ENCODE data around the gene CDH5. TPM values are rescaled to one million over a fixed set of nuclear protein-coding genes. Genes with fewer than 3 reads are reported as not detected.
"Not testable (repeated sequence)": the region's sequence is repeated elsewhere in the genome, so short reads cannot be mapped to it uniquely, and the experiment has no call there.

Gene CDH5
- total RNA-seq, 1 donor from 2014 or later, result 1,308 TPM

DNA sequence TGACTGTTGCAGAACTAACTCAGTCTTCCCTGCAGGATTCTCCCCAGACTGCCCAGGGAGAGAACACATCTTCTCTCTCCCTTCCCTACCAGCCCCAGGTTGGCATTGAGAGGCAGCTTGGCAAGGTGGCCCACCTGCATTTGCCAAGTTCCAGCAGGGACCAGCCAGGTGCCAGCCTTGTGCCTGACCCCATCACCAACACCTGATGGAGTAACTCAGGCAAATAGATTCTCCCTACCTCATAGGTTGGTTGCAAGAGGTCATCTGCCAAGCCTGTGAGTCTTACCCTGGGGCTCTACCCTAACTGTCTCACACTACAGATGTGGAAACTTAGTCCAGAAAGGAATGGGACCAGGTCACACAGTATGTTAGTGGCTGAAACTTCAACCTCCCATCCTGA is 81.0 kb downstream of the CDH5 start:
- TF ChIP-seq, protein P1, sequence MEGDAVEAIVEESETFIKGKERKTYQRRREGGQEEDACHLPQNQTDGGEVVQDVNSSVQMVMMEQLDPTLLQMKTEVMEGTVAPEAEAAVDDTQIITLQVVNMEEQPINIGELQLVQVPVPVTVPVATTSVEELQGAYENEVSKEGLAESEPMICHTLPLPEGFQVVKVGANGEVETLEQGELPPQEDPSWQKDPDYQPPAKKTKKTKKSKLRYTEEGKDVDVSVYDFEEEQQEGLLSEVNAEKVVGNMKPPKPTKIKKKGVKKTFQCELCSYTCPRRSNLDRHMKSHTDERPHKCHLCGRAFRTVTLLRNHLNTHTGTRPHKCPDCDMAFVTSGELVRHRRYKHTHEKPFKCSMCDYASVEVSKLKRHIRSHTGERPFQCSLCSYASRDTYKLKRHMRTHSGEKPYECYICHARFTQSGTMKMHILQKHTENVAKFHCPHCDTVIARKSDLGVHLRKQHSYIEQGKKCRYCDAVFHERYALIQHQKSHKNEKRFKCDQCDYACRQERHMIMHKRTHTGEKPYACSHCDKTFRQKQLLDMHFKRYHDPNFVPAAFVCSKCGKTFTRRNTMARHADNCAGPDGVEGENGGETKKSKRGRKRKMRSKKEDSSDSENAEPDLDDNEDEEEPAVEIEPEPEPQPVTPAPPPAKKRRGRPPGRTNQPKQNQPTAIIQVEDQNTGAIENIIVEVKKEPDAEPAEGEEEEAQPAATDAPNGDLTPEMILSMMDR (IDR thresholded peaks at IDR 0.05; ENCODE audit: unreplicated experiment), result no peak
- no peaks in the 10 kb centered on the region for H3K9me3 Mint-ChIP-seq (ENCODE audit: unreplicated experiment)
- H3K27me3 Mint-ChIP-seq (ENCODE audit: unreplicated experiment), result no peaks in the 10 kb centered on the region
- H3K4me3 Mint-ChIP-seq (ENCODE audit: unreplicated experiment), result no peak overlapping the region
- H3K4me1 Mint-ChIP-seq (ENCODE audit: unreplicated experiment), result peaks cover 4% of the 10 kb centered on the region
- DNase-seq (ENCODE audit: low spot score), result no peak
- peaks cover 7% of the 10 kb centered on the region for H3K36me3 Mint-ChIP-seq (ENCODE audit: low read depth, unreplicated experiment)
- H3K27ac Mint-ChIP-seq (ENCODE audit: unreplicated experiment), result no peak overlapping the region

DNA sequence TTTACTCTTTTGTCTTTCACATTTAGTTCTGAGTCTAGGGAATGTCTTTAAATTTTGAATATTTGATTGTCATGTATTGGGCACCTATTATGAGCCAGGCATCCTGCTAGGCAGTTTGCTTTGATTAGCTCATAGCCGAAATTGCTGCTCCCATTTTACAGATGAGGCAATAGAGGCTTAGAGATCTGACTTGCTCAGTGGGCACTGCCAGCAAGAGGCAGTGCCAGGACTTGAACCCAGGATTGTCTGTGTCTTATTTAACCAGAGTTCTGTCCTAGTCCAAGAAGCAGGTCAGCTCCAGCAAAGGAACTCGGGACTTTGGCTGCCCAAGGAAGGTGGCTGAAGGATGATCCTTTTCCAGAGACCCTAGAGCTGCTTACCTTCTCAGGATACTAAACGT is 85.1 kb downstream of the CDH5 start:
- H3K9me3 Mint-ChIP-seq (ENCODE audit: unreplicated experiment), result no peaks in the 10 kb centered on the region
- H3K27ac Mint-ChIP-seq (ENCODE audit: unreplicated experiment), result no peak overlapping the region
- no peak for DNase-seq (ENCODE audit: low spot score)
- H3K4me1 Mint-ChIP-seq (ENCODE audit: unreplicated experiment), result no peaks in the 10 kb centered on the region
- no peaks in the 10 kb centered on the region for H3K36me3 Mint-ChIP-seq (ENCODE audit: low read depth, unreplicated experiment)
- TF ChIP-seq, protein P1 (IDR thresholded peaks at IDR 0.05; ENCODE audit: unreplicated experiment), result no peak
- no peak overlapping the region for H3K4me3 Mint-ChIP-seq (ENCODE audit: unreplicated experiment)
- H3K27me3 Mint-ChIP-seq (ENCODE audit: unreplicated experiment), result no peaks in the 10 kb centered on the region

DNA sequence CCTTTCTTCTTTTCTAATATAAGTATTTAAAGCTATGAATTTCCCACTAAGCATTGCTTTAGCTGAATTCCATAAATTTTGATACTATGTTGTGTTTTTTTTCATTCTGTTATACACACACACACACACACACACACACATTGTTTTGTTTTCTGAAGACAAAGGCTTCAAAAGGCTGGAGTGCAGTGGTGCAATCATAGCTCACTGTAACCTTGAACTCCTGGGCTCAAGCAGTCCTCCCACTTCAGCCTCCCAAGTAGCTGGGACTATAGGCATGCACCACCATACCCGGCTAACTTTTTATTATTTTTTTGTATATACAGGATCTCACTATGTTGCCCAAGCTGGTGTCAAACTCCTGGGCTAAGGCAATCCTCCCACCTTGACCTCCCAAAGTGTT is 86.7 kb downstream of the CDH5 start:
- not testable (repeated sequence) for H3K9me3 Mint-ChIP-seq (ENCODE audit: unreplicated experiment); H3K4me3 Mint-ChIP-seq (ENCODE audit: unreplicated experiment); H3K4me1 Mint-ChIP-seq (ENCODE audit: unreplicated experiment); DNase-seq (ENCODE audit: low spot score); H3K36me3 Mint-ChIP-seq (ENCODE audit: low read depth, unreplicated experiment); H3K27me3 Mint-ChIP-seq (ENCODE audit: unreplicated experiment); H3K27ac Mint-ChIP-seq (ENCODE audit: unreplicated experiment)

Other genes starting within 250 kb of the CDH5 start
- gene BEAN1, start 60.6 kb downstream of the CDH5 start, total RNA-seq (ENCODE audit: unreplicated experiment), result 0.49 TPM
- 13.1 TPM for gene TK2, start 183.4 kb downstream of the CDH5 start, total RNA-seq (ENCODE audit: unreplicated experiment)
- gene CKLF, start 185.9 kb downstream of the CDH5 start, total RNA-seq (ENCODE audit: unreplicated experiment), result 38.0 TPM
- gene CMTM1, start 199.7 kb downstream of the CDH5 start, total RNA-seq (ENCODE audit: unreplicated experiment), result 8.3 TPM
- 2.1 TPM for gene CMTM2, start 212.8 kb downstream of the CDH5 start, total RNA-seq (ENCODE audit: unreplicated experiment)
- 268 TPM for gene CMTM3, start 238.0 kb downstream of the CDH5 start, total RNA-seq (ENCODE audit: unreplicated experiment)